ENCODE measurements around the gene KLHDC3.

DNA sequence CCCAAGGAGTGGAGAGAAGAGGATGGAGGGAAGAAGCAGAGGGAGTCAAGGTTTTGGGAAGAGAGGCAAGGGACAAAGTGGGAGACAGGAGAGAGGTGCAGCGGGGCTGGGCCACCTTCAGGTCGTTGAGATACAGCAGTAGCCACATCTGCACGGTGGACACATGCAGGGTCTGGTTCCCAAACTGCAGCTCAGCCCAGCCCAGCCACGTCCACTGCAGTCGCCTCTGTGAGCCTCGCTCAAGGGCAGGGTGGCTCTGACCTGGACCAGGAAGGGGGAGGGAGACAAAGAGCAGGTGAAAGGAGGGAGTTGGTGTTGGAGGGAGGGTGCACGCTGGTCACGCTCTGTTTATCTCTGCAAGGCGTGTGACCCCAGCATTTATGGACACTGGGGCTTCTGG lies 24.7 kb downstream of the KLHDC3 start:
- TF ChIP-seq ZNF274 (IDR thresholded peaks at IDR 0.05; ENCODE audit: low read depth, low read length) (no peak), SUZ12 (IDR thresholded peaks at IDR 0.05; ENCODE audit: extremely low read depth, insufficient read depth, insufficient read length) (no peak), YY1 (IDR thresholded peaks at IDR 0.05; ENCODE audit: insufficient read depth, insufficient read length) (no peak)
